Thoracic aorta (tissue), 2 donors: ENCODE measurements around the gene ZFYVE9. TPM values are rescaled to one million over a fixed set of nuclear protein-coding genes. Genes with fewer than 3 reads are reported as not detected.

Source experiments
- ATAC-seq: fragments of 150-250 bp; one replicate; pipeline ENCODE4 v1.8.0; 2017; ENCODE audit warnings: low read depth; ENCODE audit not compliant: insufficient number of reproducible peaks, low FRiP score
- DNase-seq: peaks from one replicate; pipeline ENCODE4 v3.0.0-alpha.2; 2020; ENCODE audit warnings: low spot score
- H3K27ac ChIP-seq, 2 donors: fragments of 200-600 bp; sonication (generic); 1 replicate in 1 of 2; 2 replicates in 1 of 2; pipeline ENCODE4 v1.5.1; 2016; ENCODE audit warnings: mild to moderate bottlenecking in 2 of 2, moderate library complexity in 2 of 2
- H3K27me3 ChIP-seq: fragments of 200-600 bp; sonication (generic); replicated peaks from 2 replicates; pipeline ENCODE4 v1.6.0; 2016; ENCODE audit warnings: mild to moderate bottlenecking; ENCODE audit not compliant: insufficient read depth
- H3K36me3 ChIP-seq: fragments of 200-600 bp; sonication (generic); one replicate; pipeline ENCODE4 v1.5.1; 2016
- H3K4me1 ChIP-seq, 2 donors: fragments of 200-600 bp; sonication (generic); 1 replicate in 1 of 2; 2 replicates in 1 of 2; pipeline versions ENCODE4 v1.5.1 to v1.6.0; 2016; ENCODE audit warnings: low read depth in 2 of 2, mild to moderate bottlenecking in 1 of 2; ENCODE audit not compliant: control insufficient read depth in 1 of 2
- H3K4me3 ChIP-seq: fragments of 200-600 bp; sonication (generic); 2 replicates; pipeline ENCODE4 v1.5.1; 2016; ENCODE audit warnings: mild to moderate bottlenecking
- H3K9me3 ChIP-seq: fragments of 200-600 bp; sonication (generic); 2 replicates; pipeline ENCODE4 v1.5.1; 2016
- total RNA-seq, 2 donors: library from RNA; depleted of rRNA; stranded (reverse); fragments of >200 nt; gene quantifications; one replicate each; pipeline versions ENCODE4 v1.1.0 to v1.2.3, GENCODE V29; 2016
- TF ChIP-seq, protein P1 (sequence below): fragments of 200-600 bp; sonication (generic); IDR thresholded peaks from one replicate; pipeline ENCODE4 v1.5.1; 2019; ENCODE audit warnings: antibody characterized with exemption

Gene ZFYVE9
- total RNA-seq, 2 donors from 2014 or later = 29.6 to 45.9 TPM

DNA sequence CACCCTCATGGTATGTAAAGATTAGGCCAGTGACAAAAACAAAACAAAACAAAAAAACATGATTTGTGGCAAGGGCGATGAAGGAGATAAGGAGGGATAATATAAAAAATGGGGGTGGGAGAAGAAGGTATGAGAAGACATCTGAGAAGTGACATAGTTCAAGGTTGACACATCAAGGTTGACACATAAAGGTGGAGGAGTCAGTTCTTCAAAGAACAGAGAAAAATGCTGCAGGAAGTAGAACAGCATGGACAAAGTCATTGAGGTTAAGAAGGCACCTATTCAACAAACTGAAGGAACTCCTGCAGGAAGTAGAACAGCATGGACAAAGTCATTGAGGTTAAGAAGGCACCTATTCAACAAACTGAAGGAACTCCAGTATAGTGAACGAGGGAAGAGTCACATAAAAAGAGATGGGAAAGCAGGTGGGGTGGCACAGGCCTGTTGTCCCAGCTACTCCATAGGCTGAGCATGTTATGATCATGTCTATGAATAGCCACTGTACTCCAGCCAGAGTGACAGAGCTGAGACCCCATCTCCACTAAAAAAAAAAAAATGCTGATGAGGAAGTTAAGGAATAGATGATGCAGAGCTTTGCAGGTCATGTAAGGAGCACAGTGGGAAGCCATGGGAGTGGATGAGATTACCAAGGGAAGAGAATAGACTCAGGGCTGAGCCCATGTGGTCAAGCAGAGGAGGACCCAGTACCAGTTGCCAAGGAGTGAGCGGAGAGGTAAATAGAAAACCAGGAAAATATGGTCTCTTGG, 101.5 kb downstream of the ZFYVE9 start:
- Histone ChIP-seq H3K27me3 (no peaks in the 10 kb centered on the region), H3K4me1 (no peaks in the 10 kb centered on the region), H3K27ac (no peak overlapping the region), H3K36me3 (no peaks in the 10 kb centered on the region), H3K4me3 (no peak overlapping the region), H3K9me3 (no peaks in the 10 kb centered on the region)
- DNase-seq (no peak), ATAC-seq (no peak)
- TF ChIP-seq, protein P1, sequence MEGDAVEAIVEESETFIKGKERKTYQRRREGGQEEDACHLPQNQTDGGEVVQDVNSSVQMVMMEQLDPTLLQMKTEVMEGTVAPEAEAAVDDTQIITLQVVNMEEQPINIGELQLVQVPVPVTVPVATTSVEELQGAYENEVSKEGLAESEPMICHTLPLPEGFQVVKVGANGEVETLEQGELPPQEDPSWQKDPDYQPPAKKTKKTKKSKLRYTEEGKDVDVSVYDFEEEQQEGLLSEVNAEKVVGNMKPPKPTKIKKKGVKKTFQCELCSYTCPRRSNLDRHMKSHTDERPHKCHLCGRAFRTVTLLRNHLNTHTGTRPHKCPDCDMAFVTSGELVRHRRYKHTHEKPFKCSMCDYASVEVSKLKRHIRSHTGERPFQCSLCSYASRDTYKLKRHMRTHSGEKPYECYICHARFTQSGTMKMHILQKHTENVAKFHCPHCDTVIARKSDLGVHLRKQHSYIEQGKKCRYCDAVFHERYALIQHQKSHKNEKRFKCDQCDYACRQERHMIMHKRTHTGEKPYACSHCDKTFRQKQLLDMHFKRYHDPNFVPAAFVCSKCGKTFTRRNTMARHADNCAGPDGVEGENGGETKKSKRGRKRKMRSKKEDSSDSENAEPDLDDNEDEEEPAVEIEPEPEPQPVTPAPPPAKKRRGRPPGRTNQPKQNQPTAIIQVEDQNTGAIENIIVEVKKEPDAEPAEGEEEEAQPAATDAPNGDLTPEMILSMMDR = no peak

DNA sequence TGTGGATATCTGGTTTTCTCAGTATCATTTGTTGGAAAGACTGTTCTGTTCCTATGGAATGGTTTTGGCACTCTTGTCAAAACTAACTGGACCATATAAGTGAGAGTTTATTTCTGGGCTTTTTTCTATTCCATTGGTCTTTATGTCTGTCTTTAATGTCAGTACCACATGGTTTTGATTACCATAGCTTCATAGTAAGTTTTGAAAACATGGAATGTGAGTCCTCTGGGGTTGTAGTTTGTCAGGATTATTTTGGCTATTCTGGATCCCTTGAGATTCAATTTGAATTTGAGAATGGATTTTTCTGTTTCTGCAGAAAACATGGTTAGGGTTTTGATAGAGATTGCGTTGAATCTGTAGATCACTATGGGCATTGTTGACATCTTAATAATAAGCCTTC, 107.9 kb downstream of the ZFYVE9 start:
- no peaks in the 10 kb centered on the region for H3K9me3 ChIP-seq
- no peak overlapping the region for H3K4me3 ChIP-seq
- TF ChIP-seq, protein P1 = no peak
- no peak for ATAC-seq
- no peak for DNase-seq
- H3K27ac ChIP-seq = no peak overlapping the region
- H3K27me3 ChIP-seq = no peaks in the 10 kb centered on the region
- no peaks in the 10 kb centered on the region for H3K4me1 ChIP-seq
- no peaks in the 10 kb centered on the region for H3K36me3 ChIP-seq

DNA sequence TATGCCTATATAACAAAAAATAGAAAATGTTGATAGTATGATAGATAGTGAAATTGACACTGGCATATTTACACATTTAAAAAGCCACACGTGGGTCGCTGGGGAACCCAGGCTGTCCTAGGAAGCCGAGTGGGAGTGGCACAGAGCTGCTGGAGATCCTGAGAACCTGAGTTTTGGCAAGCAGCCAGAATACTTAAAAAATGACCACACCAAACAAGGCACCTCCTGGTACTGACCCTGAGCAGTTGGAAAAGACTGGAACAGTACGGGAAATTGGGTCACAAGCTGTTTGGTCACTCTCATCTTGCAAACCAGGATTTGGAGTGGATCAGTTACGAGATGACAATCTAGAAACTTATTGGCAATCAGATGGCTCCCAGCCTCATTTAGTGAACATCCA, 111.5 kb downstream of the ZFYVE9 start:
- no peaks in the 10 kb centered on the region for H3K4me1 ChIP-seq
- TF ChIP-seq, protein P1 = no peak
- H3K27ac ChIP-seq = no peak overlapping the region
- no peak for DNase-seq
- no peaks in the 10 kb centered on the region for H3K36me3 ChIP-seq
- H3K27me3 ChIP-seq = no peaks in the 10 kb centered on the region
- no peak overlapping the region for H3K4me3 ChIP-seq
- ATAC-seq = no peak
- H3K9me3 ChIP-seq = no peaks in the 10 kb centered on the region

DNA sequence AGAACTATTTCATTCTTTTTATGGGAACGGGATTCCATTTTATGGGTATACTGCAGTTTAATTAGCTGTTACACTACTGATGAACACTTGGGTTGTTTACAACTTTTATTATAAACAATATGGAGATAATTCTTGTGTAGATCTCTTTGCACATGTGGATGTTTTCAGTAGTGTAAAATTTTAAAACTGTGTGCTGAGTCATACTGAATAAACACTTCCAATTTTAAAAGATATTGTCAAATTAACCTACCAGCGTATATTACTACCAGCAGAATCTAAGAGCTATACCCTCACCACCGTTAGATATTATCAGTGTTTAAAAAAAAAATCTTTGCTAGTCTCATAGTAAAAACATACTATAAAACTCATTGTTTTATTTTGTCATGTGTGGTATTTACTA, 118.0 kb downstream of the ZFYVE9 start:
- TF ChIP-seq, protein P1 = no peak
- Histone ChIP-seq H3K9me3 (no peaks in the 10 kb centered on the region), H3K36me3 (no peaks in the 10 kb centered on the region)

DNA sequence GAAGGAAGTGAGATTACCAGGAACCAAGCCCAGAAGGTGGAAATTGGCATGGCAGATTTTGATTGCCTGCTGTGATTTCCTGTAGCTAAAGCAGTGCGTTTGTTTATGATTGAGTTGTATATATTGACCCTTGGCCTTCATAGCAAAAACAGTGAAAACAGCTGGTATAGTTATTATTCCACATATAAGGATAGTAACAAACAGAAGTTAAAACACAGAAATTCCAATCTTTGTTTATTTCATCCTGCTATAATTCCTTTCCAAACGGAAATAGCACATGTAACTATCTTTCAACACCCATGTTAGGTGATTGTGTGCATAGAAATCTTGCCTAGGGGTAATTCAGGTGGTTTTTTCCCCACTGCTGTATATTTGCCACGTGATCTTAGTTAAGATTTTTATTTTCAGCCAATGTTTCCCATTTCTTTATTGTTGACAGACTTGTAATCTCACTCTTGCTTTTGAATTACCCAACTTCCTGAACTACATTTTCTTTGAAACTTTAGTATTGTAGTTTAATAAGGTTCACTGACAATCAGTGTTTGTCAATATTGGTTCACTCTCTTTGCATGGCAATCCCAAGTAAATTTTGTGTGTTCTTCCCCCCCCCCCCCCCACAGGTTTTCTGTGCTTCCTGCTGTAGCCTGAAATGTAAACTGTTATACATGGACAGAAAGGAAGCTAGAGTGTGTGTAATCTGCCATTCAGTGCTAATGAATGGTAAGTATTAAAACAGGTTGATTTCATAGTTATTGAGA, 121.4 kb downstream of the ZFYVE9 start:
- no peaks in the 10 kb centered on the region for H3K9me3 ChIP-seq
- no peak overlapping the region for H3K4me3 ChIP-seq
- TF ChIP-seq, protein P1 = no peak
- H3K36me3 ChIP-seq = peaks cover 1% of the 10 kb centered on the region
- H3K27ac ChIP-seq = no peak overlapping the region
- H3K4me1 ChIP-seq = peaks cover 0 to 5% of the 10 kb centered on the region in 2 donors
- ATAC-seq = no peak
- H3K27me3 ChIP-seq = no peaks in the 10 kb centered on the region
- no peak for DNase-seq

More for the DNA sequence above, 118.0 kb downstream of the ZFYVE9 start:
- Histone ChIP-seq H3K4me3 (no peak overlapping the region), H3K4me1 (peaks cover 0 to 5% of the 10 kb centered on the region in 2 donors), H3K27ac (no peak overlapping the region), H3K27me3 (no peaks in the 10 kb centered on the region)
- DNase-seq (no peak), ATAC-seq (no peak)
